Subcutaneous abdominal adipose tissue (tissue), 5 donors: ENCODE measurements around the gene ST8SIA6.
"Not testable (repeated sequence)": the region's sequence is repeated elsewhere in the genome, so short reads cannot be mapped to it uniquely, and the experiment has no call there.

Source experiments
- H3K27ac ChIP-seq: one replicate; pipeline ENCODE4 v1.7.0; 2013; ENCODE audit warnings: low read depth, mild to moderate bottlenecking, inconsistent platforms, low read length, moderate library complexity
- H3K27me3 ChIP-seq, 5 donors: one replicate each; pipeline ENCODE4 v1.7.0; 2013; ENCODE audit warnings: low read length in 5 of 5, inconsistent platforms in 1 of 5; ENCODE audit not compliant: control insufficient read depth in 5 of 5, insufficient read depth in 4 of 5
- H3K36me3 ChIP-seq, 5 donors: one replicate each; pipeline ENCODE4 v1.7.0; 2013; ENCODE audit warnings: low read length in 5 of 5; ENCODE audit not compliant: control insufficient read depth in 5 of 5, insufficient read depth in 5 of 5
- H3K4me1 ChIP-seq, 5 donors: one replicate each; pipeline ENCODE4 v1.7.0; 2013; ENCODE audit warnings: low read length in 5 of 5, mild to moderate bottlenecking in 3 of 5, moderate library complexity in 1 of 5; ENCODE audit not compliant: control insufficient read depth in 5 of 5, insufficient read depth in 5 of 5
- H3K4me3 ChIP-seq, 5 donors: one replicate each; pipeline ENCODE4 v1.7.0; 2013; ENCODE audit warnings: low read length in 5 of 5, low read depth in 1 of 5
- H3K9ac ChIP-seq, 5 donors: one replicate each; pipeline ENCODE4 v1.7.0; 2013; ENCODE audit warnings: low read length in 5 of 5, mild to moderate bottlenecking in 4 of 5, moderate library complexity in 3 of 5
- H3K9me3 ChIP-seq, 5 donors: one replicate each; pipeline ENCODE4 v1.7.0; 2013; ENCODE audit warnings: low read length in 5 of 5; ENCODE audit not compliant: control insufficient read depth in 5 of 5
- donor health status: healthy.
- donor health status: healthy.
- donor health status: healthy.
- donor health status: healthy.
- donor health status: healthy.

ST8SIA6 gene

DNA sequence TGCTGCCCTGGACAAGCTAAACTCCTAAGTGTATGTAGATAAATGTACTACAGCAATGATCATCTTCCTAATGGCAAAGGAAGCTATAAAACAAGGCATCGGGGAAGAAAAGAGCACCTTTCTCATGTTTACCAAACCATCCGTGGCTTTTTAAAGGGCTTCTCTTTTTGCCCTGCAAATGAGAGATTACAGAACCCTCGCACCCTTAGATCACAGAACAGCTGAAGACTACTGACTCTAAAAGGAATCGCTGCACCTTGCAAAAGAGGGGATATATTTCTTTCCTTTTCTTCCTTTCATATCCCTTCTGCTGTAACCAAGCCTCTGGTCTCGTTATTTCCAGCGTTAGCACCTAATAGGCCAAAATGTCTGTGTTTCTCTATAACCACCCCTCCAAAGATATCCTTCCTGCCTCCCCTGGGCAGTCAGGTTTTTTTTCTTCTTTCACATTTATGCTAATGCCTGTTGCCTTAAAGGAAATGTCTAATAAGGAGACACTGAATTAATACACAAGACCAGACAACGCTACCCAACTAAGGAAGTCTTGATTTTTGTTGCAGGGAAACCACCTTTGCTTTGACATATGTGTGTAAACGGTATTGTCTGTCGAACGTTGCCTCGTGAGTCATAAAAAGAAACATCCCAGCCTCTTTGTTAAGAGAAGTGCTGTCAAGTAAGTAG lies 10.5 kb downstream of the ST8SIA6 start:
- H3K27ac ChIP-seq, result no peak overlapping the region
- H3K4me3 ChIP-seq, result no peak overlapping the region
- no peak overlapping the region for H3K9ac ChIP-seq

DNA sequence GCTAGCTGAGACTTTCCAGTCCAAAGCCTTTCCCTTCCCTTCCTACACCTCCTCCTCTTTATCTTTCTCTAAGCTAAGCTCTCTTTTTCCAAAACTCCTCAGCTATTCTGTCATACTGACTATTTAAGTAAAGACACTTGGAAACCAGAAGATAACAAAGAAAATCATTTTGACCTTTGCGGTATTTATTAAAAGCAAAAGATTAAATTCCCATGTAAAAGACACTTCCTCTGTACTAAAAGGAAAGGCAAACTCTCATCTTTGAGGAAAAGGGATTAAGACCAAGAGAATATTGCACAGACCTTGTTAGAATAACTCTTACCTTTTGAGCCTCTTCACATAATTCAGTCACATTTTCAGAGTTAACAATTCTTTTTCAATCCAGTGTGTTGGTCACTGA lies 15.8 kb downstream of the ST8SIA6 start:
- no peak overlapping the region for H3K9ac ChIP-seq
- no peak overlapping the region for H3K4me3 ChIP-seq
- H3K27ac ChIP-seq, result no peak overlapping the region
- peaks cover 0 to 8% (median 3%) of the 10 kb centered on the region in 5 donors for H3K27me3 ChIP-seq
- peaks cover 0 to 5% (median 0%) of the 10 kb centered on the region in 5 donors for H3K4me1 ChIP-seq
- H3K9me3 ChIP-seq, result no peaks in the 10 kb centered on the region
- no peaks in the 10 kb centered on the region for H3K36me3 ChIP-seq

More for the DNA sequence above, 10.5 kb downstream of the ST8SIA6 start:
- H3K27me3 ChIP-seq, result peaks cover 3 to 6% (median 4%) of the 10 kb centered on the region in 5 donors
- H3K36me3 ChIP-seq, result no peaks in the 10 kb centered on the region
- peaks cover 0 to 9% (median 7%) of the 10 kb centered on the region in 5 donors for H3K9me3 ChIP-seq
- peaks cover 0 to 5% (median 0%) of the 10 kb centered on the region in 5 donors for H3K4me1 ChIP-seq

DNA sequence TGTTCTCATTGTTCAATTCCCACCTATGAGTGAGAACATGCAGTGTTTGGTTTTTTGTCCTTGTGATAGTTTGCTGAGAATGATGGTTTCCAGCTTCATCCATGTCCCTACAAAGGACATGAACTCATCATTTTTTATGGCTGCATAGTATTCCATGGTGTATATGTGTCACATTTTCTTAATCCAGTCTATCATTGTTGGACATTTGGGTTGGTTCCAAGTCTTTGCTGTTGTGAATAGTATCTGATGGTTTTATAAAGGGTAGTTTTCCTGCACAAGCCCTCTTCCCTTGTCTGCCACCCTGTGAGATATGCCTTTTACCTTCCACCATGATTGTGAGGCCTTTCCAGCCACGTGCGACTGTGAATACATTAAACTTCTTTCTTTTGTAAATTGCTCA lies 17.8 kb downstream of the ST8SIA6 start:
- H3K36me3 ChIP-seq, H3K9me3 ChIP-seq, H3K4me1 ChIP-seq, H3K27ac ChIP-seq, H3K9ac ChIP-seq, H3K4me3 ChIP-seq: not testable (repeated sequence)
- peaks cover 0 to 10% (median 9%) of the 10 kb centered on the region in 5 donors for H3K27me3 ChIP-seq

DNA sequence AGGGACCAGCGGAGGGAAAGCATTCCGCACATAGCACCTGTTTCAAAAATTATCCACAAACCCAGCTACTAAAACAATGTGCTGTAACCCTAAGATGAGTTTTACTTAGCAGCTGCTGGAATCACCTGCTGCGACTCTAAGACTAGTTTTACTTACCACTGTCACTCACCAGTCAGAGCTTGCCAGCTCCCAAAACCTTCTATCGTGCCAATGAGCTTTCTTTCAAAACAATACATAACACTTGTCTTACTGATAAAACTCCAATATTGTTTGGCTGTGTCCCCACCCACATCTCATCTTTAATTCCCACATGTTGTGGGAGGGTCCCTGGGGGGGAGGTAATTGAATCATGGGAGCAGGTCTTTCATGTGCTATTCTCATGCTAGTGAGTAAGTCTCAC lies 18.4 kb downstream of the ST8SIA6 start:
- Histone ChIP-seq H3K9ac (no peak overlapping the region), H3K4me1 (peaks cover 0 to 5% (median 0%) of the 10 kb centered on the region in 5 donors), H3K9me3 (no peaks in the 10 kb centered on the region), H3K36me3 (no peaks in the 10 kb centered on the region), H3K27ac (no peak overlapping the region), H3K27me3 (peaks cover 0 to 10% (median 9%) of the 10 kb centered on the region in 5 donors), H3K4me3 (no peak overlapping the region)

DNA sequence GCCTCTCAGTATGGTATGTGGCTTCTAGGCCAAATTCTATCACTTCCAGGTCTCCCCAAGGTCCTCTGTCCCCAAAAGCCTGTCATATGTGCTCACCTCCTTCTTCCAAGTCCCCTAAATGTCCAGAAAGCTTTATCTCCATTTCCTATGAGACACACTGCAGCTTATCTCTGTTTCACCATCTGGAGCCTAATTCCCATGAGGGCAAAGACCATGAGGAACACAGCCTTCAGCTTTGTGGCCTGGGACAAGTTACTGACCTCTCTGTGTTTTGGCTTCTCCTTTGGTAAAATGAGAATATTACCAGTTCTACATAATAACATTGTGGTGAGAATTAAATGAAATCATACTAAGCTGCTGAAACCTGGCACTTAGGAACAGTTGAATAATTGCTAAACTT lies 19.2 kb downstream of the ST8SIA6 start:
- Histone ChIP-seq H3K27ac (no peak overlapping the region), H3K27me3 (peaks cover 0 to 10% (median 9%) of the 10 kb centered on the region in 5 donors), H3K4me3 (no peak overlapping the region)

DNA sequence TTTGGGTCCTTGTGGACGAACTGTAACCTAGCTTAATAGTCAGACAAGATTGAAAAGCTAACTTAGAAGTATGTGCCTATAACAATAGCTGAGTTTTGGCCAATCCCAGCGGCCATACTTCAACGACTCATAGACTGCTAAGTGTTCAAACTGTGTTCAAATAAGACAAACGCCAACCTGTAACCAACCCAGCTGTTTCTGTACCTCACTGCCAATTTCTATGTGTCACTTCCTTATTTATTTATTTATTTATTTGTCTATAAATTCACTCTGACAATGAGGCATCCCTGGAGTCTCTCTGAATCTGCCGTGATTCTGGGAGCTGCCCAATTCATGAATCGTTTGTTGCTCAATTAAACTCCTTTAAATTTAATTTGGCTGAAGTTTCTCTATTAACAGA lies 21.7 kb downstream of the ST8SIA6 start:
- Histone ChIP-seq H3K27ac (no peak overlapping the region), H3K9ac (no peak overlapping the region), H3K9me3 (no peaks in the 10 kb centered on the region)

More for the DNA sequence above, 19.2 kb downstream of the ST8SIA6 start:
- no peaks in the 10 kb centered on the region for H3K36me3 ChIP-seq
- peaks cover 0 to 5% (median 0%) of the 10 kb centered on the region in 5 donors for H3K4me1 ChIP-seq
- no peaks in the 10 kb centered on the region for H3K9me3 ChIP-seq
- no peak overlapping the region for H3K9ac ChIP-seq

DNA sequence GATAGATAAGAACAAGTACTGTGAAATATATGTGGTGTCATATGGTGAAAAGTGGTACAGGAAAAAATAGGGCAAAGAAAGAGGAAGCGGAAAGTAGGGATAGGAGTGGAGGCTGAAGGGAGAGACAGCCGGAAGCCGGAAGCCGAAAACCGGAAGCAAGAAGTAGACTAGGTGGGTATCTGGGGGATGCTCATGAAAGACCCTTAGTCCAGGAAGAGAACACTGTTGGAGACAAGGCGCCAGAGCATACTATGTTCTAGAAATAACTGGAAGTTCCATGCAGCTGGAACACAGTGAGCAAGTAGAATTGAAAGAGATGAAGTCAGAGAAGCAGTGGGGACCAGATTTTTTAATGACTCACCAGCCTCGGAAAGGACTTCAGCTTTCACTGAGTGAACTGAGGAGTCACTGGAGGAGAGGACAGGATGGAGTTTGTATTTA lies 22.5 kb downstream of the ST8SIA6 start:
- H3K27me3 ChIP-seq, result peaks cover 0 to 22% (median 13%) of the 10 kb centered on the region in 5 donors
- H3K4me3 ChIP-seq, result no peak overlapping the region
- no peaks in the 10 kb centered on the region for H3K36me3 ChIP-seq
- no peak overlapping the region for H3K9ac ChIP-seq
- no peaks in the 10 kb centered on the region for H3K9me3 ChIP-seq
- peaks cover 0 to 4% (median 0%) of the 10 kb centered on the region in 5 donors for H3K4me1 ChIP-seq
- no peak overlapping the region for H3K27ac ChIP-seq

More for the DNA sequence above, 21.7 kb downstream of the ST8SIA6 start:
- Histone ChIP-seq H3K4me1 (peaks cover 0 to 4% (median 0%) of the 10 kb centered on the region in 5 donors), H3K27me3 (peaks cover 0 to 22% (median 13%) of the 10 kb centered on the region in 5 donors), H3K36me3 (no peaks in the 10 kb centered on the region), H3K4me3 (no peak overlapping the region)

DNA sequence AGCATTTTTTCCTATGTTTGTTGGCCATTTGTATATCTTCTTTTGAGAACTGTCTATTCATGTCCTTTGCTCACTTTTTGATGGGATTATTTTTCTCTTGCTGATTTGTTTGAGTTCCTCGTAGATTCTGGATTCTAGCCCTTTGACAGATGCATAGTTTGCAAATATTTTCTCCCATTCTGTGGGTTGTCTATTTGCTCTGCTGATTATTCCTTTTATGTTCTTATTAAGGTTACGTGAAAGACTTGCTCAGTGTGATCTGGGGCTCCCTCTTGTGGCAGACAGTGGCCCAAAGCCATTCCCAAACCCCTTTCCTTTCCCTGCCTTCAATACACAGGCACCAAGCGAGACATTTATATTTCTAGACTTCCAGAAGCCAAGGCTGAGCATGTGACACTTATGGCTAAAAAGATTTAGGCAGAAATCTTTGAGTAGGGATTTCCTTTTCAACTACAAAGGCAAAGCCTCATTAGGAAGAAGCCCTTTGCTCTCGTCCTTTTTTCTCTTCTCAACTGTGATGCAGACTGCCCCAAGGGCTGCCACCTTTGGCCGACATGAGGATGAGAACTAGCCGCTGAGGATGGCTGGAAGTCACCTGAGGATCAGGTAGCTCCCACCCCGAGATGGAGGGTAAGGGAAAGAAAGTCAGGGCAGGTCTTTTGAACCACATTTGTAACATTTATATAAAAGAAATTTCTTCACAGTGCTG lies 23.6 kb downstream of the ST8SIA6 start:
- Histone ChIP-seq H3K27ac (no peak overlapping the region), H3K4me1 (peaks cover 0 to 6% (median 0%) of the 10 kb centered on the region in 5 donors)

DNA sequence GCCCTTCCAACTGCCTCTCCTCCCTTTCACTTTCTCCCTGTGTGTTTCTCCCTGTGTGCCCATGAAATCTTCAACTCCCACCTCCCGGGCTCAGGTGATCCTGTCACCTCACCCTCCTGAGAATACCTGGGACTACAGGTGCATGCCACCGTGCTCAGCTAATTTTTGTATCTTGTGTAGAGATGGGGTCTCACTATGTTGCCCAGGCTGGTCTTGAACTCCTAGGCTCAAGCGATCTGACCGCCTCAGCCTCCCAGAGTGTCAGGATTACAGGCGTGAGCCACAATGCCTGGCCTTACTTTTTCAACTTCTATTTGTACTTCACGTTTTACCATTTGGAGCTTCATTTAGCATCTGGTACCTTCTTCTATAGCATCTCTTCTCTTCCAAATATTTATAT lies 24.9 kb downstream of the ST8SIA6 start:
- H3K9me3 ChIP-seq, result no peaks in the 10 kb centered on the region
- peaks cover 0 to 27% (median 13%) of the 10 kb centered on the region in 5 donors for H3K27me3 ChIP-seq
- no peak overlapping the region for H3K4me3 ChIP-seq
- peaks cover 0 to 7% (median 0%) of the 10 kb centered on the region in 5 donors for H3K4me1 ChIP-seq
- no peaks in the 10 kb centered on the region for H3K36me3 ChIP-seq
- H3K9ac ChIP-seq, result no peak overlapping the region
- no peak overlapping the region for H3K27ac ChIP-seq

More for the DNA sequence above, 23.6 kb downstream of the ST8SIA6 start:
- H3K36me3 ChIP-seq, result no peaks in the 10 kb centered on the region
- no peak overlapping the region for H3K4me3 ChIP-seq
- no peaks in the 10 kb centered on the region for H3K9me3 ChIP-seq
- H3K27me3 ChIP-seq, result peaks cover 0 to 25% (median 16%) of the 10 kb centered on the region in 5 donors
- H3K9ac ChIP-seq, result no peak overlapping the region
